Panc1 (cell line): ENCODE data around the gene DHCR7. TPM values are rescaled to one million over a fixed set of nuclear protein-coding genes. Genes with fewer than 3 reads are reported as not detected.

Experiments used
- ATAC-seq: fragments of 200-7000 bp; cut with Tn5 transposase; 2 replicates; pipeline ENCODE4 v1.9.1; 2020; ENCODE audit warnings: mild to moderate bottlenecking, moderate library complexity
- BruUV-seq: library from RNA; stranded (reverse); fragments of 400-500 nt; replicated peaks from 2 replicates; lab custom pipeline; 2021; lab: Mats Ljungman, UMichigan
- CTCF ChIA-PET: fragments of 300-600 bp; sonication (Branson Sonifier 250); formaldehyde crosslinking; loops from one replicate; lab custom pipeline; 2022; ENCODE audit warnings: antibody characterized with exemption; lab: Charles Lee
- POLR2A ChIA-PET: fragments of 300-600 bp; sonication (Branson Sonifier 250); formaldehyde crosslinking; loops from one replicate; lab custom pipeline; 2022; ENCODE audit warnings: antibody characterized with exemption; lab: Charles Lee
- DNase-seq: peaks from one replicate; pipeline ENCODE4 v3.0.0-alpha.2; 2010; ENCODE audit warnings: low read depth, low spot score
- H3K27ac ChIP-seq: 2 replicates; pipeline ENCODE4 v1.5.1; 2011; ENCODE audit warnings: mild to moderate bottlenecking, low read length, inconsistent platforms
- H3K27me3 ChIP-seq: fragments of 200-500 bp; sonication (Bioruptor generic); 2 replicates; pipeline ENCODE4 v1.6.0; 2014; ENCODE audit warnings: low read length, inconsistent platforms; ENCODE audit not compliant: control insufficient read depth, insufficient read depth
- H3K36me3 ChIP-seq: fragments of 200-500 bp; sonication (Bioruptor generic); 2 replicates; pipeline ENCODE4 v1.5.1; 2014; ENCODE audit warnings: inconsistent platforms, mild to moderate bottlenecking, low read length, moderate library complexity; ENCODE audit not compliant: control insufficient read depth, insufficient read depth
- H3K4me1 ChIP-seq: 2 replicates; pipeline ENCODE4 v1.5.1; 2011; ENCODE audit warnings: inconsistent platforms, mild to moderate bottlenecking, low read length, moderate library complexity; ENCODE audit not compliant: control insufficient read depth, insufficient read depth
- H3K4me3 ChIP-seq, 2 experiments: 2 replicates each; pipeline ENCODE4 v1.5.1; 2011 to 2012; ENCODE audit warnings: low read depth in 2 of 2, low read length in 2 of 2, mild to moderate bottlenecking in 2 of 2, inconsistent platforms in 1 of 2, moderate library complexity in 1 of 2
- H3K9me3 ChIP-seq: fragments of 200-500 bp; sonication (Bioruptor generic); 2 replicates; pipeline ENCODE4 v1.5.1; 2014; ENCODE audit warnings: low read depth, mild to moderate bottlenecking, inconsistent platforms, low read length, moderate library complexity; ENCODE audit not compliant: control insufficient read depth, insufficient read depth
- CTCF ChIP-seq: fragments of 450-650 bp; IDR thresholded peaks from 2 replicates; pipeline ENCODE4 v1.5.1; 2017; ENCODE audit warnings: mild to moderate bottlenecking
- POLR2AphosphoS5 ChIP-seq: IDR thresholded peaks from 2 replicates; pipeline ENCODE4 v1.6.1; 2012; ENCODE audit warnings: mild to moderate bottlenecking, low read depth, low read length, moderate library complexity
- REST ChIP-seq, 2 experiments: IDR thresholded peaks; 2 replicates each; pipeline ENCODE4 v1.6.1; 2011 to 2012; ENCODE audit warnings: low read depth in 2 of 2, control low read depth in 1 of 2, low read length in 1 of 2, mild to moderate bottlenecking in 1 of 2, moderate library complexity in 1 of 2; ENCODE audit not compliant: insufficient read depth in 1 of 2
- SIN3A ChIP-seq: IDR thresholded peaks from 2 replicates; pipeline ENCODE4 v1.6.1; 2012; ENCODE audit warnings: low read depth, mild to moderate bottlenecking, low read length, moderate library complexity, borderline replicate concordance; ENCODE audit not compliant: insufficient read depth
- TCF7L2 ChIP-seq: IDR thresholded peaks from 2 replicates; pipeline ENCODE4 v1.6.1; 2011; ENCODE audit warnings: mild to moderate bottlenecking, low read depth, low read length, inconsistent platforms
- in situ Hi-C: cut with HindIII; loops from 2 replicates; pipeline ENCODE4 v1.10.0; 2016; ENCODE audit warnings: low sequenced_read_pairs, low pct_unique_long_range_greater_than_20kb
- intact Hi-C: fragments of 100-400 bp; cut with micrococcal nuclease; formaldehyde crosslinking; loops from one replicate; pipeline ENCODE4 v1.10.0; 2022; ENCODE audit not compliant: unreplicated experiment
- total RNA-seq: library from RNA; stranded (reverse); gene quantifications from one replicate; pipeline ENCODE4 v1.2.1, GENCODE V29; 2021; ENCODE audit not compliant: unreplicated experiment

DHCR7 gene
- total RNA-seq, 1 experiment from 2014 or later: 356 TPM

- H3K27ac ChIP-seq: no peak overlapping the region
- TF ChIP-seq REST (IDR thresholded peaks at IDR 0.05; ENCODE audit: insufficient read depth in 1 of 2, low read depth in 2 of 2, low read length in 1 of 2): no peak
- TF ChIP-seq SIN3A: no peak
- TF ChIP-seq CTCF: no peak
- no peak for TF ChIP-seq POLR2AphosphoS5
- no peak for TF ChIP-seq TCF7L2
- no TSS peak for BruUV-seq
- POLR2A ChIA-PET: no interaction called here
- H3K4me1 ChIP-seq: no peaks in the 10 kb centered on the region
- ATAC-seq (no peak), DNase-seq (no peak)
- no peaks in the 10 kb centered on the region for H3K27me3 ChIP-seq
- H3K36me3 ChIP-seq: peaks cover 2% of the 10 kb centered on the region
- H3K4me3 ChIP-seq: no peak overlapping the region
- CTCF ChIA-PET: no interaction called here
- H3K9me3 ChIP-seq: no peaks in the 10 kb centered on the region
- in situ Hi-C loops (no loop called here), intact Hi-C loops (no loop called here)
Measured at GRCh38 chr11:71477641-71478527, 29.7 kb upstream of the DHCR7 start.

- Histone ChIP-seq H3K4me3 (no peak overlapping the region), H3K4me1 (no peaks in the 10 kb centered on the region), H3K27me3 (no peaks in the 10 kb centered on the region), H3K36me3 (peaks cover 2% of the 10 kb centered on the region), H3K27ac (no peak overlapping the region), H3K9me3 (no peaks in the 10 kb centered on the region)
- BruUV-seq: no TSS peak
- in situ Hi-C loops: no loop called here
- intact Hi-C loops: no loop called here
- POLR2A ChIA-PET: no interaction called here
- CTCF ChIA-PET: no interaction called here
- ATAC-seq (no peak), DNase-seq (no peak)
- no peak for TF ChIP-seq TCF7L2
- TF ChIP-seq SIN3A: no peak
- TF ChIP-seq REST (IDR thresholded peaks at IDR 0.05; ENCODE audit: insufficient read depth in 1 of 2, low read depth in 2 of 2, low read length in 1 of 2): no peak
- no peak for TF ChIP-seq POLR2AphosphoS5
- no peak for TF ChIP-seq CTCF
Measured at GRCh38 chr11:71476926-71477640, 28.9 kb upstream of the DHCR7 start.
